Measurements from ENCODE around the gene RPTOR. TPM values are rescaled to one million over a fixed set of nuclear protein-coding genes. Genes with fewer than 3 reads are reported as not detected.
A peak's percentile ranks its signal among the peaks of the same experiment; 100 is the strongest.
"Not testable (repeated sequence)": the region's sequence is repeated elsewhere in the genome, so short reads cannot be mapped to it uniquely, and the experiment has no call there.

Gene RPTOR
- total RNA-seq, 2 experiments from 2014 or later, result 48.1 to 87.8 TPM

DNA sequence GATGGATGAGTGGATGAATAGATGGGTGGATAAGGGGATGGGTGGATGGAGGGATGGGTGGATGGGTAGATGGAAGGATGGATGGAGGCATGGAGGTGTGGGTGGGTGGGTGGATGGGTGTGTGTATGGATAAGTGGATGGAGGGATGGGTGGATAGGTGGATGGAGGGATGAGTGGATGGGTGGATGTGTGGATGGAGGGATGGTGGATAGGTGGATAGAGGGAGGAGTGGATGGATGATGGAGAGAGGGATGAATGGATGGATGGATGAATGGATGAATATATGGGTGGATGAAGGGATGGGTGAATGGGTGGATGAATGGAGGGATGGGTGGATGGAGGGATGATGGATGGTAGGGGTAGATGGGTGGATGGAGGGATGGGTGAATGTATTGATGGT lies 40.7 kb upstream of the RPTOR start:
- no peaks in the 10 kb centered on the region for H3K79me2 ChIP-seq (ENCODE audit: insufficient read depth, low read depth, low read length)
- TF ChIP-seq EZH2phosphoT487 (IDR thresholded peaks at IDR 0.05; ENCODE audit: borderline replicate concordance, low read depth, low read length), result no peak
- TF ChIP-seq, protein P1, sequence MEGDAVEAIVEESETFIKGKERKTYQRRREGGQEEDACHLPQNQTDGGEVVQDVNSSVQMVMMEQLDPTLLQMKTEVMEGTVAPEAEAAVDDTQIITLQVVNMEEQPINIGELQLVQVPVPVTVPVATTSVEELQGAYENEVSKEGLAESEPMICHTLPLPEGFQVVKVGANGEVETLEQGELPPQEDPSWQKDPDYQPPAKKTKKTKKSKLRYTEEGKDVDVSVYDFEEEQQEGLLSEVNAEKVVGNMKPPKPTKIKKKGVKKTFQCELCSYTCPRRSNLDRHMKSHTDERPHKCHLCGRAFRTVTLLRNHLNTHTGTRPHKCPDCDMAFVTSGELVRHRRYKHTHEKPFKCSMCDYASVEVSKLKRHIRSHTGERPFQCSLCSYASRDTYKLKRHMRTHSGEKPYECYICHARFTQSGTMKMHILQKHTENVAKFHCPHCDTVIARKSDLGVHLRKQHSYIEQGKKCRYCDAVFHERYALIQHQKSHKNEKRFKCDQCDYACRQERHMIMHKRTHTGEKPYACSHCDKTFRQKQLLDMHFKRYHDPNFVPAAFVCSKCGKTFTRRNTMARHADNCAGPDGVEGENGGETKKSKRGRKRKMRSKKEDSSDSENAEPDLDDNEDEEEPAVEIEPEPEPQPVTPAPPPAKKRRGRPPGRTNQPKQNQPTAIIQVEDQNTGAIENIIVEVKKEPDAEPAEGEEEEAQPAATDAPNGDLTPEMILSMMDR (conservative IDR thresholded peaks at IDR 0.05; ENCODE audit: low read length), result no peak
- CTCF ChIA-PET (ENCODE audit: unreplicated experiment), result no interaction called here
- no peak overlapping the region for H3K4me3 ChIP-seq (ENCODE audit: low read depth, low read length, poor library complexity, severe bottlenecking)
- H3K9me2 ChIP-seq (ENCODE audit: insufficient read depth, low read length), result no peaks in the 10 kb centered on the region
- H3K4me2 ChIP-seq (ENCODE audit: low read length), result no peak overlapping the region
- H3K9me3 ChIP-seq (ENCODE audit: low read length), result no peaks in the 10 kb centered on the region
- H3K36me3 ChIP-seq (ENCODE audit: insufficient read depth, low read length), result no peaks in the 10 kb centered on the region
- BruUV-seq (replicated peaks), result no TSS peak
- POLR2A ChIA-PET, result no interaction called here
- DNase-seq (ENCODE audit: low spot score), result no peak
- H2AFZ ChIP-seq (ENCODE audit: low read length), result no peak overlapping the region
- intact Hi-C loops (cut with micrococcal nuclease; ENCODE audit: unreplicated experiment), result no loop called here
- no peaks in the 10 kb centered on the region for H4K20me1 ChIP-seq (ENCODE audit: insufficient read depth, low read length)
- no peak overlapping the region for H3K27ac ChIP-seq (ENCODE audit: low read depth, low read length, poor library complexity, severe bottlenecking)
- H3K4me1 ChIP-seq (ENCODE audit: insufficient read depth, low read length, poor library complexity, severe bottlenecking), result peaks cover 4% of the 10 kb centered on the region

DNA sequence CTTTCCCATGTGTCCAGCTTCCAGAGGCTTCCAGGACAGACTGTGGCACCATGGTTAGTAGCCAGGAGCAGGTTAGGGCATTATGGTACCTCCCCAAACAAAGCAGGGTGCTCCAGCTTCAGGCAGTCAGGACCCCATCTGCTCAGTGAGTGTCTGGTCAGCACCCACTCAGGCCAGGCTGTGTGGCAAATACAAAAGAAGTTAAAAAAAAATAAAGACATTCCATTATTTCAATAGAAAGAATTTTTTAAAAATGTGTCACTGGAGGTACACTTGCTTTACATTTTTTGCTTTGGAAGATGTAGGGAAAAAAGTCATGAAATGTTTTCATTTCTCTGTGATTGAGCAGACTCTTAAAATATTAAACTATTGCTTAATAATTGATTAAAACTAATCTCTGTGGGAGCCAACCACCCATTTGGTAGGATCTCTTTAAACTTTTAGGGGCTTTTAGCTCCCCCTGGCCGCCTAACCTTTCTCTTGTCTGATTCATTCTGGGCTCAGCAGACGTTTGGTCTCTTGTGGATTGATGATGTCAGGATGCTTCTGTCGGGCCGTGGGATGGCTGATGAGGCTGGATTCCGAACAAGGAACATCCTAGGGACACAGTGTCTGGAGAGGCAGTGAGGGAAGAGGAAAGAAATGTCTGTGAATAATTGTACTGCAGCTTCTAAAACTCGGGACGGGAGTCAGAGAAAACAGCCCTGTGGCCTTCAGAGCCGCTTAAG lies 39.8 kb upstream of the RPTOR start:
- Histone ChIP-seq H3K9me3 (ENCODE audit: low read length) (no peaks in the 10 kb centered on the region), H3K79me2 (ENCODE audit: insufficient read depth, low read depth, low read length) (no peaks in the 10 kb centered on the region), H3K36me3 (ENCODE audit: insufficient read depth, low read length) (no peaks in the 10 kb centered on the region), H3K4me2 (ENCODE audit: low read length) (no peak overlapping the region), H4K20me1 (ENCODE audit: insufficient read depth, low read length) (no peaks in the 10 kb centered on the region), H3K9me2 (ENCODE audit: insufficient read depth, low read length) (no peaks in the 10 kb centered on the region), H2AFZ (ENCODE audit: low read length) (no peak overlapping the region), H3K4me1 (ENCODE audit: insufficient read depth, low read length, poor library complexity, severe bottlenecking) (no peaks in the 10 kb centered on the region), H3K27ac (ENCODE audit: low read depth, low read length, poor library complexity, severe bottlenecking) (no peak overlapping the region), H3K4me3 (ENCODE audit: low read depth, low read length, poor library complexity, severe bottlenecking) (no peak overlapping the region)
- peak; percentile 51 for DNase-seq (ENCODE audit: low spot score)
- ChIA-PET CTCF (ENCODE audit: unreplicated experiment) (no interaction called here), POLR2A (no interaction called here)
- intact Hi-C loops (cut with micrococcal nuclease; ENCODE audit: unreplicated experiment), result no loop called here
- no TSS peak for BruUV-seq (replicated peaks)
- TF ChIP-seq EZH2phosphoT487 (IDR thresholded peaks at IDR 0.05; ENCODE audit: borderline replicate concordance, low read depth, low read length), result no peak
- TF ChIP-seq, protein P1 (conservative IDR thresholded peaks at IDR 0.05; ENCODE audit: low read length), result peak; percentile 70

DNA sequence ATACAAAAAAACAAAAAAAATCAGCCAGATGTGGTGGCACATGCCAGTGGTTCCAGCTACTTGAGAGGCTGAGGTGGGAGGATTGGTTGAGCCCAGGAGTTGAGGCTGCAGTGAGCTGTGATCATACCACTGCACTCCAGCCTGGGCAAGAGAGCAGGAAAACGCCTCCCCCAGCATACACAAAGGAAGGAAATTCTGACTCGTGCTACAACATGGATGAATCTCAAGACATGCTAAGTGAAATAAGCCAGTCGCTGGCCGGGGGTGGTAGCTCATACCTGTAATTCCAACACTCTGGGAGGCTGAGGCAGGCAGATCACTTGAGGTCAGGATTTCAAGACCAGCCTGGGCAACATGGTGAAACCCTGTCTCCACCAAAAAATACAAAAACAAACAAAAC lies 37.5 kb upstream of the RPTOR start:
- H3K27ac ChIP-seq (ENCODE audit: low read depth, low read length, poor library complexity, severe bottlenecking); DNase-seq (ENCODE audit: low spot score); intact Hi-C loops (cut with micrococcal nuclease; ENCODE audit: unreplicated experiment); H2AFZ ChIP-seq (ENCODE audit: low read length); BruUV-seq (replicated peaks); H4K20me1 ChIP-seq (ENCODE audit: insufficient read depth, low read length); POLR2A ChIA-PET; H3K4me1 ChIP-seq (ENCODE audit: insufficient read depth, low read length, poor library complexity, severe bottlenecking); H3K79me2 ChIP-seq (ENCODE audit: insufficient read depth, low read depth, low read length); CTCF ChIA-PET (ENCODE audit: unreplicated experiment); H3K4me3 ChIP-seq (ENCODE audit: low read depth, low read length, poor library complexity, severe bottlenecking); H3K9me3 ChIP-seq (ENCODE audit: low read length); H3K9me2 ChIP-seq (ENCODE audit: insufficient read depth, low read length); H3K36me3 ChIP-seq (ENCODE audit: insufficient read depth, low read length); H3K4me2 ChIP-seq (ENCODE audit: low read length): not testable (repeated sequence)

Data from OCI-LY7 (cell line).